HUES64 (cell line): ENCODE data around the gene LIMA1.

Experiments
- H3K27ac ChIP-seq: 2 replicates; pipeline ENCODE4 v1.7.0; 2013; ENCODE audit warnings: low read depth, low read length, inconsistent platforms
- H3K27me3 ChIP-seq: 2 replicates; pipeline ENCODE4 v1.6.1; 2013; ENCODE audit warnings: mild to moderate bottlenecking, low read length; ENCODE audit not compliant: insufficient read depth
- H3K36me3 ChIP-seq: 2 replicates; pipeline ENCODE4 v1.6.1; 2013; ENCODE audit warnings: mild to moderate bottlenecking, low read length; ENCODE audit not compliant: insufficient read depth
- H3K4me1 ChIP-seq: 2 replicates; pipeline ENCODE4 v1.6.1; 2013; ENCODE audit warnings: mild to moderate bottlenecking, low read length, moderate library complexity; ENCODE audit not compliant: insufficient read depth
- H3K4me3 ChIP-seq: 2 replicates; pipeline ENCODE4 v1.5.1; 2013; ENCODE audit warnings: mild to moderate bottlenecking, low read length, moderate library complexity
- H3K9ac ChIP-seq: 2 replicates; pipeline ENCODE4 v1.6.1; 2013; ENCODE audit warnings: mild to moderate bottlenecking, low read depth, low read length
- H3K9me3 ChIP-seq: 2 replicates; pipeline ENCODE4 v1.6.1; 2013; ENCODE audit warnings: low read depth, low read length; ENCODE audit not compliant: insufficient read depth
- WGBS: fragments of 150-250, 120-280 bp; methylation state at CpG from one replicate; pipeline ENCODE4 v1.1.7; 2013; ENCODE audit warnings: missing lambda C conversion rate; 5-methylcytosine and 5-hydroxymethylcytosine counted together

Gene LIMA1

DNA sequence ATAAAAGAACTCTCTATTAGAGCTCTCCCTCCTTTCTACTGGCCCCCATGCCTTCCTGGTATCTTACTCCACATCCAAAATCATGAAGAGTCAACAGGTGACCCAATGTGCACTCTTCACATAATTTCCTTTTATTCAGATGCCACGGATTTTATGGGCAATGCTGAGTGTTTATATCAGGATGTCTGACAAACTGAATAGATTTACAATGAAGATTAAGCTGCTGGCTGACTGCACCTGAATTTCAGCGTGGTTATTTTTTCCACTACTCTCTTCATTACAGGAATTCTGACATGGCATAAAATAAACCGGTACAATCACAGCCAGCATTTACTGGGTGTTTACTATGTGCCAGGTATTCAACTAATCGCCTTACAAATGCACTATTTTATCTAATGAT, 86.8 kb downstream of the LIMA1 start:
- WGBS, result 94% methylated on average over 3 of the region's 4 CpGs
- Histone ChIP-seq H3K4me1 (no peaks in the 10 kb centered on the region), H3K27me3 (no peaks in the 10 kb centered on the region), H3K4me3 (no peak overlapping the region), H3K9ac (no peak overlapping the region), H3K27ac (no peak overlapping the region), H3K9me3 (no peaks in the 10 kb centered on the region), H3K36me3 (peaks cover 75% of the 10 kb centered on the region)

DNA sequence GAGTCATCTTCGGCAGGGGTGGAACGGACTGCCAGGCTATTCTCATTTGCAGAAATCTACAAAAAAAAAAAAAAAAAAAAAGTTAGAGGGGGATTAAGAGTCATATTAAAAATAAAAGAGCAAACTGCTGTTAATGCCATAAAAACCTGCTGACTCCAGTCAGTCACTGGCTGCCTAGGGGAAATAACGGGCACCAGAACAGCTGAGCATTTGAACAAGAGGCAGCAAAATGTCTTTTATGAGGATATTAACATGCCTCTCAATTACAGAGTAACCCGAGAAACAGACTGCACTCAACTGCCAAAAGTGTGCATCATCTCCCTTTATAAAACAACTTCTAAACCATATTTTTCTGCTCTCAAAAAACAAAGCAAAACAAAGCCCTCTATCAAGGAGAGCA, 87.5 kb downstream of the LIMA1 start:
- WGBS, result 95% methylated on average over 3 of the region's 4 CpGs
- Histone ChIP-seq H3K9me3 (no peaks in the 10 kb centered on the region), H3K27me3 (no peaks in the 10 kb centered on the region), H3K36me3 (peaks cover 73% of the 10 kb centered on the region), H3K27ac (no peak overlapping the region), H3K4me1 (no peaks in the 10 kb centered on the region), H3K9ac (no peak overlapping the region), H3K4me3 (no peak overlapping the region)

GRCh38 chr12:50192908-50193307, 90.4 kb downstream of the LIMA1 start:
- Histone ChIP-seq H3K4me1 (no peaks in the 10 kb centered on the region), H3K9ac (no peak overlapping the region), H3K27ac (no peak overlapping the region), H3K27me3 (no peaks in the 10 kb centered on the region), H3K4me3 (no peak overlapping the region), H3K9me3 (no peaks in the 10 kb centered on the region), H3K36me3 (peaks cover 61% of the 10 kb centered on the region)
- WGBS, result 84% methylated on average over 5 of the region's 5 CpGs

GRCh38 chr12:50192236-50192635, 91.1 kb downstream of the LIMA1 start:
- no peak overlapping the region for H3K9ac ChIP-seq
- peaks cover 60% of the 10 kb centered on the region for H3K36me3 ChIP-seq
- no peaks in the 10 kb centered on the region for H3K4me1 ChIP-seq
- no peaks in the 10 kb centered on the region for H3K9me3 ChIP-seq
- no peak overlapping the region for H3K4me3 ChIP-seq
- H3K27ac ChIP-seq, result no peak overlapping the region
- 95% methylated on average over 4 of the region's 4 CpGs for WGBS
- no peaks in the 10 kb centered on the region for H3K27me3 ChIP-seq

- H3K9me3 ChIP-seq, result no peaks in the 10 kb centered on the region
- no peaks in the 10 kb centered on the region for H3K4me1 ChIP-seq
- no peaks in the 10 kb centered on the region for H3K27me3 ChIP-seq
- H3K36me3 ChIP-seq, result peaks cover 50% of the 10 kb centered on the region
- no peak overlapping the region for H3K27ac ChIP-seq
- H3K4me3 ChIP-seq, result no peak overlapping the region
- no peak overlapping the region for H3K9ac ChIP-seq
- 97% methylated on average over 1 of the region's 1 CpG for WGBS
Observed at GRCh38 chr12:50190859-50191258, 92.5 kb downstream of the LIMA1 start.

DNA sequence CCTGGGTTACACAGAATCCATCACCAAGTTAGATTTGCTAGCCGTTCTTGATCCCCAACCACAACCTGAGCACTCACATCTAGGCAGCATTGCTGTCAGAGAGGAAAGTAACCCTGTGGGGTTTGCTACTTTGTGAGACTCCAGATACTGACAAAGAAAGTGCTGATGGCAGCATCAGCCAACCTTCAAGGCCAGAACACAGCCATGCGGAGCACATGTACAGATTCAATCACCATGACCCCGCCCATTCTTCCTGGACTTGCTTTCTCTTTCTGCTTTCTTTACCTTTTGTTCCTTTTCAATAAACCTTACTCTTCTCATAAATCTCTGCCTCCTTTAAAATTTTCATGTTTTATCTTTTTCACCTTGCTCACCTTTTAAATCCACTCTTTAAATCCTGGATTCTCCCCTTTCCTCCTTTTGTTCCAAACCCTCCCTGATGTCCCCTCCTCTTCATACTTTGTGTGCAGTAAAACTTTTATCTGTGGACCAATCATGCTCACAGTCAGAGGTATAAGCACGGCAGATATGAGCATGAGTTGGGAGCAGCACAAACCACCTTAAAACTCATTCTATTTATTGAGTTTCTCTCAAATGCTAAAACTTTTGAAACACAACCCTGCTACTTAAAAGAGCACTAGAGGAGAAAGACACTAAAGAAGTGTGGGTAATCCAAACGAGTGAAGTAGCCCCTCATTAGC, 94.3 kb downstream of the LIMA1 start:
- no peak overlapping the region for H3K9ac ChIP-seq
- H3K9me3 ChIP-seq, result no peaks in the 10 kb centered on the region
- WGBS, result 92% methylated on average over 5 of the region's 5 CpGs
- H3K27ac ChIP-seq, result no peak overlapping the region
- H3K36me3 ChIP-seq, result peaks cover 44% of the 10 kb centered on the region
- no peak overlapping the region for H3K4me3 ChIP-seq
- H3K27me3 ChIP-seq, result no peaks in the 10 kb centered on the region
- H3K4me1 ChIP-seq, result no peaks in the 10 kb centered on the region

DNA sequence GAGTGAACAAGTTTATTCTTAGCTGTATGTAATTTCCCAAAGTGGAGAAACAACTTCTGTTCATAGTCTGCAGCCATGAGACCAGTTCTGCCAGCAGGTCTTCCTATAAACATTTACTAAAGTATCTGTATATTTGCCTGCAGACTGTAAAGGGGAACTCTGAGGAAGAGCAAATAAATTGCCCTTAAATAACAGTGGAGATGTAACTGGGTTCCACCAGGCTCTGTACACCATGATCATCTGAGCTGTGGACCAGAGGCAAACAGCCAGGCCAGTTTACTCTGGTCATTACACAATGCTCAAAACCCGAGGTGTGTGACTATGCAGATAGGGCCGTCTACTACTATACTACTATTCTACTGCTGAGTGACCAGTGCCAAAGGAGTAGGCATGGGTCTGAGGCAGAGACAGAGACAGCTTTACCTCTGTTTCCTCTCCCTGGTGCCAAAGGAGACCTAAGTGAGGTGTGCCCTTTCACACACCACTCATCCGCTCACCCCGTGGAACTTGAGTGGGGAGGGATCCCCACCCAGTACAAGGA, 95.0 kb downstream of the LIMA1 start:
- no peak overlapping the region for H3K9ac ChIP-seq
- H3K27ac ChIP-seq, result no peak overlapping the region
- peaks cover 46% of the 10 kb centered on the region for H3K36me3 ChIP-seq
- H3K27me3 ChIP-seq, result no peaks in the 10 kb centered on the region
- H3K4me3 ChIP-seq, result no peak overlapping the region
- no peaks in the 10 kb centered on the region for H3K4me1 ChIP-seq
- 92% methylated on average over 4 of the region's 4 CpGs for WGBS
- no peaks in the 10 kb centered on the region for H3K9me3 ChIP-seq

DNA sequence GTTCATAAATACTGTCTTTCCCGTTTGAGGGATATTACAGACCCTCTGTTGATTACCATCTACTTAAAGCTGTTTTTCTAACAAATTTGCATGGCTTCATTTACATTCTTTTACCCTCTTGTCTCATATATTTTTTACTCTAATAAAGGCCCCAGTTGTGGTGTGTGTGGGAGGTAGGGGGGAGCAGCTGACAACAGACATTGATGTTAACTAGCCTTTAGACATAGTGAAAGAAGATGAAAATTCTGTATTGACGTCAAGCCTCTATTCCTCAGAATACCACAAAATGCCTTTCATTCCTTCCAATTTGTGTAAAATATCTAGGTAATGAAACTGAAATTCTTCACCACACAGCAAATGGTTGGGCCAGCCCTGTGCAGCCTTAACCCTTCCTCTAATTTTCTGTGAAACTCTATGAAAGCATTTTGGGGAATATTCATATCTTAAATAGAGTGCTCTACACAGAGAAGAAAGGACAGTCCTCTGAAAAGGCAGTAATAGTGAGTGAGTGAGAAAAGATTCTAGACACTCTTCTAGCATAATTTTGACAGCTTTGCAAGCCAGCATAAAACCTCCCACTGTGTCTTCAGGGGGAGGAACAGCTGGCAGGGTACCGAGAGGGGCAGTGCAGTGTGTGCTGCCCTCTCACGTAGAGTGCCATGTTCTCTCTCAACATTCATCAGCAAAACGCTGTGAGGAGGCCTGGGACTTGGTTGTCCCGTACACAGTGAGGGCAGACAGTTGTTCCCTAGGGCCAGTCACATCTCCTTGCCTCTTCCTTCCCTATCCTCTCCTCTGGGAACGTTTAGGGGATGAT, 96.0 kb downstream of the LIMA1 start:
- no peaks in the 10 kb centered on the region for H3K4me1 ChIP-seq
- H3K27ac ChIP-seq, result no peak overlapping the region
- no peaks in the 10 kb centered on the region for H3K9me3 ChIP-seq
- no peaks in the 10 kb centered on the region for H3K27me3 ChIP-seq
- H3K9ac ChIP-seq, result no peak overlapping the region
- 88% methylated on average over 6 of the region's 7 CpGs for WGBS
- H3K36me3 ChIP-seq, result peaks cover 37% of the 10 kb centered on the region
- H3K4me3 ChIP-seq, result no peak overlapping the region

DNA sequence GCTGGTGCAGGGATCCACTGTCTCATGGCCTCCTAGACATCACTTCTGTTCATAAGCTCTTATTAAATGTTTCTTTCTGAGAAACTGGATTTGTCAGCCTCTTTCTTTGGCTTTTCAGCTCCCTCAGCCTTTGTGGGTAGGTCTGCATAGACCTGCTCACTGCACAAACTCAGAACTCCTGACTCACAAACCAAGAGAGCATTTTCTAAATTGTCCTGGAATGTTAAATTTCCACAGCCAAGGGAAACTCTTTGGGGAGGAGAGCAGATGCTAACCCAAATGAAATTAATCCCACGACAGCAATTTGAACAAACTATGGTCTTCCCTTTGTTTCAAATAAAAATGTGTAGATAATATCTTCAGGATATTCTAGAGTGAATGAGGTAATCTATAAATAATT, 96.6 kb downstream of the LIMA1 start:
- H3K4me3 ChIP-seq, result no peak overlapping the region
- no peak overlapping the region for H3K9ac ChIP-seq
- H3K4me1 ChIP-seq, result no peaks in the 10 kb centered on the region
- peaks cover 36% of the 10 kb centered on the region for H3K36me3 ChIP-seq
- H3K27me3 ChIP-seq, result no peaks in the 10 kb centered on the region
- H3K9me3 ChIP-seq, result no peaks in the 10 kb centered on the region
- H3K27ac ChIP-seq, result no peak overlapping the region
- 91% methylated on average over 1 of the region's 1 CpG for WGBS

GRCh38 chr12:50185970-50186663, 97.2 kb downstream of the LIMA1 start:
- H3K27me3 ChIP-seq, result no peaks in the 10 kb centered on the region
- H3K4me1 ChIP-seq, result no peaks in the 10 kb centered on the region
- no peak overlapping the region for H3K4me3 ChIP-seq
- no peaks in the 10 kb centered on the region for H3K9me3 ChIP-seq
- no peak overlapping the region for H3K9ac ChIP-seq
- no peak overlapping the region for H3K27ac ChIP-seq
- 95% methylated on average over 6 of the region's 6 CpGs for WGBS
- peaks cover 40% of the 10 kb centered on the region for H3K36me3 ChIP-seq

DNA sequence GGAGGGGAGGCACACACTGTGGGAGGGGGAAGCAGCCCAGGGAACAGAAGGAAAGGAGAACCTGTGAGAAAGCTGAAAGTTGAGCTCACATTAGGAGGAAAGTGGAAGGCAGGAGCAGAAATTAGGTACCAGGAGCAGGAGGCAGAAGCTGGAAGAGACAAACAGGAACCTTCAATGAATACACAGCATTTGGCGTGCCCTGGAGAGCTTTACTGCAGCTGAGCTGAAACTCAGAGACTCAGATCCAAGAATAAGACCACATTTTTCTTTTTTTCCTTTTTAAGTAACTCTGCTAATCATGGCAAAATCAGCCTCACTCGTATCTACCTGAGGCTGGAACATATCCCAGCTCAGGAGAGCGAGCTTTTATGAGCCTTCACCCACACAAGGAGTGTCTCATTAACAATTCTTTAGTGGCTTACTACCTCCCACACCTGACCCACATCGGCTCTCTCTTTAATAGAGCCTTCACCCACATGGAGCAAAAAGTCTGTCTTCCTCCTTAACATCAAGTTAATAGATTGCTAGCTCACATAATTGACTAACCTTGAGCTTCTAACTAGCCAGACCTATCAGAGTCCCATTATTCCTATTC, 97.9 kb downstream of the LIMA1 start:
- H3K27me3 ChIP-seq, result no peaks in the 10 kb centered on the region
- no peak overlapping the region for H3K4me3 ChIP-seq
- H3K9ac ChIP-seq, result no peak overlapping the region
- H3K27ac ChIP-seq, result no peak overlapping the region
- H3K36me3 ChIP-seq, result peaks cover 39% of the 10 kb centered on the region
- H3K9me3 ChIP-seq, result no peaks in the 10 kb centered on the region
- H3K4me1 ChIP-seq, result no peaks in the 10 kb centered on the region
- WGBS, result 87% methylated on average over 4 of the region's 4 CpGs
